Measurements from ENCODE around the gene NXPH1. TPM values are rescaled to one million over a fixed set of nuclear protein-coding genes. Genes with fewer than 3 reads are reported as not detected.

Gene NXPH1
- total and polyA plus RNA-seq, 9 of the 15 experiments (the other 6 are each of a cell fraction or from before 2014, with no cell fraction given) = 0.16 TPM; not detected in 8

GRCh38 chr7:8511855-8512254 is 78.4 kb downstream of the NXPH1 start (continued):
- TF ChIP-seq CEBPZ (IDR thresholded peaks at IDR 0.05; ENCODE audit: borderline replicate concordance, low read depth, low read length) = no peak
- no peak for TF ChIP-seq RAD21 (CRISPR knock-in tag; conservative IDR thresholded peaks at IDR 0.05 in 1 of 2, IDR thresholded peaks at IDR 0.05 in 1 of 2)

- 2% methylated on average over 3 of the region's 3 CpGs for WGBS (ENCODE audit: insufficient coverage, low coverage, missing lambda C conversion rate)
- in situ Hi-C loops (cut with MboI) = no loop called here
- FAIRE-seq (no peak), DNase-seq (ENCODE audit: extremely low read depth in 1 of 4, low spot score in 3 of 4) (no peak), ATAC-seq (no peak)
- POLR2A ChIA-PET = no interaction called here
- Histone ChIP-seq H3K27ac (ENCODE audit: extremely low read depth, low read depth, low read length) (no peak overlapping the region), H3K9me3 (replicated peaks; ENCODE audit: control insufficient read depth, insufficient read depth, low read depth, low read length) (no peaks in the 10 kb centered on the region), H3K4me1 (replicated peaks in 1 of 2; ENCODE audit: control insufficient read depth in 2 of 2, insufficient read depth in 2 of 2, low read length in 2 of 2) (no peaks in the 10 kb centered on the region), H3K9me1 (ENCODE audit: control insufficient read depth, insufficient read depth, low read length) (no peaks in the 10 kb centered on the region), H3K27me3 (ENCODE audit: control insufficient read depth in 2 of 2, insufficient read depth in 2 of 2, low read length in 2 of 2) (no peaks in the 10 kb centered on the region), H3K4me3 (no peak overlapping the region), H3K79me2 (ENCODE audit: control insufficient read depth, insufficient read depth, low read length) (no peaks in the 10 kb centered on the region), H3K4me2 (ENCODE audit: insufficient read depth, low read length) (no peak overlapping the region), H2AFZ (ENCODE audit: low read depth, low read length) (no peak overlapping the region), H3K36me3 (ENCODE audit: control insufficient read depth, insufficient read depth, low read length) (no peaks in the 10 kb centered on the region), H3K9ac (ENCODE audit: insufficient read depth in 1 of 2, low read depth in 2 of 2, low read length in 2 of 2) (no peak overlapping the region), H4K20me1 (replicated peaks; ENCODE audit: control insufficient read depth, insufficient read depth, low read length) (no peaks in the 10 kb centered on the region)
- BruUV-seq (replicated peaks) = no TSS peak
- intact Hi-C loops (cut with micrococcal nuclease) = no loop called here
- CTCF ChIA-PET (ENCODE audit: low intra/inter-chr PET ratio) = no interaction called here
- TF ChIP-seq ZNF324 (CRISPR knock-in tag; IDR thresholded peaks at IDR 0.05) (no peak), XRCC3 (IDR thresholded peaks at IDR 0.05) (no peak), MED1 (CRISPR knock-in tag; IDR thresholded peaks at IDR 0.05; ENCODE audit: borderline replicate concordance) (no peak), ZC3H4 (CRISPR knock-in tag; IDR thresholded peaks at IDR 0.05; ENCODE audit: borderline replicate concordance) (no peak), PYGO2 (tag; IDR thresholded peaks at IDR 0.05) (no peak), CSDE1 (IDR thresholded peaks at IDR 0.05) (no peak), ZC3H11A (IDR thresholded peaks at IDR 0.05; ENCODE audit: low read depth, low read length) (no peak), E2F1 (CRISPR knock-in tag; IDR thresholded peaks at IDR 0.05) (no peak), IFI16 (CRISPR knock-in tag; IDR thresholded peaks at IDR 0.05) (no peak)
These were observed 81.5 kb downstream of the NXPH1 start for GRCh38 chr7:8514781-8515519.
